Nephron progenitor cell (in vitro differentiated cells): Measurements from ENCODE around the gene SLCO1C1.

Source experiments
- DNase-seq: peaks from one replicate; pipeline ENCODE4 v3.0.0; 2021
- H3K27ac Mint-ChIP-seq: 2 replicates; pipeline ENCODE4 v1.8.0; 2021; ENCODE audit warnings: mild to moderate bottlenecking, moderate library complexity, mixed read lengths
- H3K27me3 Mint-ChIP-seq: 2 replicates; pipeline ENCODE4 v1.8.0; 2021; ENCODE audit warnings: mild to moderate bottlenecking, low read depth, mixed read lengths; ENCODE audit not compliant: poor library complexity
- H3K36me3 Mint-ChIP-seq: 2 replicates; pipeline ENCODE4 v1.8.0; 2021; ENCODE audit warnings: low read depth, mixed read lengths
- H3K4me1 Mint-ChIP-seq: 2 replicates; pipeline ENCODE4 v1.8.0; 2021; ENCODE audit warnings: mixed read lengths
- H3K4me3 Mint-ChIP-seq: 2 replicates; pipeline ENCODE4 v1.8.0; 2021; ENCODE audit warnings: mild to moderate bottlenecking, moderate library complexity, mixed read lengths
- H3K9me3 Mint-ChIP-seq: 2 replicates; pipeline ENCODE4 v1.8.0; 2021; ENCODE audit warnings: mild to moderate bottlenecking, moderate library complexity, mixed read lengths
- CTCF ChIP-seq: fragments of 200-600 bp; sonication (generic); IDR thresholded peaks from 2 replicates; pipeline ENCODE4 v1.5.0; 2021; ENCODE audit warnings: antibody characterized with exemption

SLCO1C1 gene

GRCh38 chr12:20696181-20696905, 1.2 kb downstream of the SLCO1C1 start:
- Mint-ChIP-seq H3K4me3 (no peak overlapping the region), H3K9me3 (no peaks in the 10 kb centered on the region), H3K27ac (peak overlapping the region; percentile 34), H3K36me3 (no peaks in the 10 kb centered on the region), H3K27me3 (no peaks in the 10 kb centered on the region), H3K4me1 (peaks cover 32% of the 10 kb centered on the region)
- TF ChIP-seq CTCF, result no peak
- DNase-seq, result no peak

GRCh38 chr12:20701106-20701505, 6.0 kb downstream of the SLCO1C1 start:
- no peaks in the 10 kb centered on the region for H3K27me3 Mint-ChIP-seq
- peaks cover 11% of the 10 kb centered on the region for H3K4me1 Mint-ChIP-seq
- H3K36me3 Mint-ChIP-seq, result no peaks in the 10 kb centered on the region
- TF ChIP-seq CTCF, result no peak
- H3K4me3 Mint-ChIP-seq, result no peak overlapping the region
- H3K27ac Mint-ChIP-seq, result no peak overlapping the region
- DNase-seq, result no peak
- no peaks in the 10 kb centered on the region for H3K9me3 Mint-ChIP-seq

GRCh38 chr12:20704860-20705259, 9.7 kb downstream of the SLCO1C1 start:
- no peaks in the 10 kb centered on the region for H3K9me3 Mint-ChIP-seq
- no peak overlapping the region for H3K27ac Mint-ChIP-seq
- no peak for DNase-seq
- no peaks in the 10 kb centered on the region for H3K4me1 Mint-ChIP-seq
- H3K4me3 Mint-ChIP-seq, result no peak overlapping the region
- TF ChIP-seq CTCF, result no peak
- H3K27me3 Mint-ChIP-seq, result no peaks in the 10 kb centered on the region
- H3K36me3 Mint-ChIP-seq, result no peaks in the 10 kb centered on the region

- no peak for DNase-seq
- Mint-ChIP-seq H3K27ac (no peak overlapping the region), H3K36me3 (no peaks in the 10 kb centered on the region), H3K9me3 (no peaks in the 10 kb centered on the region), H3K4me1 (no peaks in the 10 kb centered on the region), H3K27me3 (no peaks in the 10 kb centered on the region), H3K4me3 (no peak overlapping the region)
- TF ChIP-seq CTCF, result no peak
These were observed 16.7 kb downstream of the SLCO1C1 start for GRCh38 chr12:20711846-20712245.

- TF ChIP-seq CTCF, result no peak
- Mint-ChIP-seq H3K4me3 (no peak overlapping the region), H3K36me3 (no peaks in the 10 kb centered on the region), H3K27me3 (no peaks in the 10 kb centered on the region), H3K27ac (no peak overlapping the region), H3K4me1 (no peaks in the 10 kb centered on the region), H3K9me3 (no peaks in the 10 kb centered on the region)
- DNase-seq, result no peak
These were observed 20.9 kb downstream of the SLCO1C1 start for GRCh38 chr12:20716037-20716436.

GRCh38 chr12:20716985-20717384, 21.9 kb downstream of the SLCO1C1 start:
- TF ChIP-seq CTCF, result no peak
- H3K27me3 Mint-ChIP-seq, result no peaks in the 10 kb centered on the region
- H3K4me1 Mint-ChIP-seq, result no peaks in the 10 kb centered on the region
- H3K36me3 Mint-ChIP-seq, result no peaks in the 10 kb centered on the region
- no peaks in the 10 kb centered on the region for H3K9me3 Mint-ChIP-seq
- H3K4me3 Mint-ChIP-seq, result no peak overlapping the region
- DNase-seq, result no peak
- H3K27ac Mint-ChIP-seq, result no peak overlapping the region
